Right lobe of liver (tissue), 4 donors: ENCODE results near the gene ZNF311.

Experiments used
- POLR2A ChIP-seq: fragments of 450-650 bp; IDR thresholded peaks from one replicate; pipeline ENCODE4 v1.6.1; 2017; ENCODE audit warnings: antibody characterized with exemption, mild to moderate bottlenecking
- TF ChIP-seq, protein P1 (sequence below), 4 donors: fragments of 200-600 bp in 3 of 4; fragments of 450-650 bp in 1 of 4; IDR thresholded peaks; one replicate each; pipeline versions ENCODE4 v1.5.1 to v1.8.0; 2016 to 2022; ENCODE audit warnings: antibody characterized with exemption in 4 of 4, mild to moderate bottlenecking in 2 of 4
- donor health status: DM: no; HTN: no; CAD: no.
- donor health status: DM: no; HTN: no; CAD: no.
- donor health status: DM: no; HTN: yes; CAD: no.

DNA sequence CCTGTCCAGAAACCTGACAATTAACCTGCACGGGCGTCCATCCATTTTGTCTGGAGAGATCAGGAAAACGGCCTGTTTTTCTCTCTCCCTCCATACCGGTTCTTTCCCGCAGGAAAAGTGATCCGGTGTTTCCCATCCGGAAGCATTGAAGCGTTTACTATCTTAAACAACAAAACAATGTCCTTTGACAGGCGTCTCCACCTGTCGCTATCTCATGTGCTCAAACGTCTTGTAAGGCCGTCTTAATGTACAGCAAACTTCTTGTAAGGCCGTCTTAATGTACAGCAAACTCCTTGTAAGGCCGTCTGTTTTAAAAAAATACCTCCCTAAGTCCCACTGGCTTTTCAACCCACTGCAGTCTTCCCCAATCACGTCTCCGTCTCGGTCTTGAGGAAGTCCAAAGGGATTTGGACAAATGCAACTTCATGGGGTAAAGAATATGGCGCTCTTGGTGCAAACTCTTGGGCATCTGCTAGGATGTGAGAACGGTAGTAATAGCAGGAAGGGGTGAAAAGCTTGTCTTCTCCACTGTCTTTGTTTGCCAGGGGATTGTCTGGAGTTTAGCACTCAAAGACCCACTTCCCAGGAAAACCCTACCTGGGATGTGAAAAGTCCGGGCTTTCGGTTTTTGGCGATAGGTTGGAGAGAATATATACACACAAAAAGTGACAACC is 51.4 kb downstream of the ZNF311 start:
- TF ChIP-seq, protein P1, sequence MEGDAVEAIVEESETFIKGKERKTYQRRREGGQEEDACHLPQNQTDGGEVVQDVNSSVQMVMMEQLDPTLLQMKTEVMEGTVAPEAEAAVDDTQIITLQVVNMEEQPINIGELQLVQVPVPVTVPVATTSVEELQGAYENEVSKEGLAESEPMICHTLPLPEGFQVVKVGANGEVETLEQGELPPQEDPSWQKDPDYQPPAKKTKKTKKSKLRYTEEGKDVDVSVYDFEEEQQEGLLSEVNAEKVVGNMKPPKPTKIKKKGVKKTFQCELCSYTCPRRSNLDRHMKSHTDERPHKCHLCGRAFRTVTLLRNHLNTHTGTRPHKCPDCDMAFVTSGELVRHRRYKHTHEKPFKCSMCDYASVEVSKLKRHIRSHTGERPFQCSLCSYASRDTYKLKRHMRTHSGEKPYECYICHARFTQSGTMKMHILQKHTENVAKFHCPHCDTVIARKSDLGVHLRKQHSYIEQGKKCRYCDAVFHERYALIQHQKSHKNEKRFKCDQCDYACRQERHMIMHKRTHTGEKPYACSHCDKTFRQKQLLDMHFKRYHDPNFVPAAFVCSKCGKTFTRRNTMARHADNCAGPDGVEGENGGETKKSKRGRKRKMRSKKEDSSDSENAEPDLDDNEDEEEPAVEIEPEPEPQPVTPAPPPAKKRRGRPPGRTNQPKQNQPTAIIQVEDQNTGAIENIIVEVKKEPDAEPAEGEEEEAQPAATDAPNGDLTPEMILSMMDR (IDR thresholded peaks at IDR 0.05): no peak
- TF ChIP-seq POLR2A: no peak
